Peyer's patch (tissue), 4 donors: ENCODE data around the gene ZNF74.

Experiments used
- POLR2A ChIP-seq, 2 donors: fragments of 450-650 bp; IDR thresholded peaks; one replicate each; pipeline ENCODE4 v1.5.1; 2017; ENCODE audit warnings: antibody characterized with exemption in 2 of 2, mild to moderate bottlenecking in 2 of 2, moderate library complexity in 2 of 2
- TF ChIP-seq, protein P1 (sequence below), 6 experiments: fragments of 450-650 bp in 4 of 6; fragments of 200-600 bp in 2 of 6; sonication (generic) in 1 of 6; IDR thresholded peaks; one replicate each; pipeline ENCODE4 v1.5.1; 2017 to 2019; ENCODE audit warnings: antibody characterized with exemption in 6 of 6, mild to moderate bottlenecking in 3 of 6, moderate library complexity in 1 of 6

DNA sequence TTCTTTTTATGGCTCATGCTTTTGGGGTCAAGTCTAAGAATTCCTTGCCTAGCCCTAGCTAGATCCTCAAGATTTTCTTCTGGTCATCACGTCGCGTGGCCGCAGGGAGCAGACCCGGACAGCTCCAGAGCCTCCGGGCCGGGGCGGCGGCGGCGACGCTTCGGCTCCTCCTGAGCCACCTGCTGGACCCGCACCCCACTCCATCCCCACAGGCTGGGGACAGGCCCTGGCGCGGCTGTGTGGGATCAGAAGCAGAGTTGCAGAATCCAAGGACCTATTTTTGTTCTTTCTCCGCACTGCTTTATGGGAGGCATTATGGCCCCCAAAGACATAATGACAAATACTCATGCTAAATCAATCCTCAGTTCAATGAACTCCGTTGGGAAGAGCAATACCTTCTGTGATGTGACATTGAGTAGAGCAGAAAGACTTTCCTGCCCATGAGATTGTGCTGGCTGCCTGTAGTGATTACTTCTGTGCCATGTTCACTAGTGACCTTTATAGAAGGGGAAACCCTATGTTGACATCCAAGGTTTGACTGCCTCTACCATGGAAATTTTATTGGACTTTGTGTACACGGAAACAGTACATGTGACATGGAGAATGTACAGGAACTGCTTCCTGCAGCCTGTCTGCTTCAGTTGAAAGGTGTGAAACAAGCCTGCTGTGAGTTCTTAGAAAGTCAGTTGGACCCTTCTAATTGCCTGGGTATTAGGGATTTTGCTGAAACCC lies 56.0 kb downstream of the ZNF74 start:
- TF ChIP-seq, protein P1, sequence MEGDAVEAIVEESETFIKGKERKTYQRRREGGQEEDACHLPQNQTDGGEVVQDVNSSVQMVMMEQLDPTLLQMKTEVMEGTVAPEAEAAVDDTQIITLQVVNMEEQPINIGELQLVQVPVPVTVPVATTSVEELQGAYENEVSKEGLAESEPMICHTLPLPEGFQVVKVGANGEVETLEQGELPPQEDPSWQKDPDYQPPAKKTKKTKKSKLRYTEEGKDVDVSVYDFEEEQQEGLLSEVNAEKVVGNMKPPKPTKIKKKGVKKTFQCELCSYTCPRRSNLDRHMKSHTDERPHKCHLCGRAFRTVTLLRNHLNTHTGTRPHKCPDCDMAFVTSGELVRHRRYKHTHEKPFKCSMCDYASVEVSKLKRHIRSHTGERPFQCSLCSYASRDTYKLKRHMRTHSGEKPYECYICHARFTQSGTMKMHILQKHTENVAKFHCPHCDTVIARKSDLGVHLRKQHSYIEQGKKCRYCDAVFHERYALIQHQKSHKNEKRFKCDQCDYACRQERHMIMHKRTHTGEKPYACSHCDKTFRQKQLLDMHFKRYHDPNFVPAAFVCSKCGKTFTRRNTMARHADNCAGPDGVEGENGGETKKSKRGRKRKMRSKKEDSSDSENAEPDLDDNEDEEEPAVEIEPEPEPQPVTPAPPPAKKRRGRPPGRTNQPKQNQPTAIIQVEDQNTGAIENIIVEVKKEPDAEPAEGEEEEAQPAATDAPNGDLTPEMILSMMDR (IDR thresholded peaks at IDR 0.05) = no peak
- TF ChIP-seq POLR2A (IDR thresholded peaks at IDR 0.05) = no peak
